CD1c-positive myeloid dendritic cell (primary cell): Measurements from ENCODE around the gene CNTD1.

ENCODE experiments used
- DNase-seq: peaks from one replicate; pipeline ENCODE4 v3.0.0-alpha.2; 2016; ENCODE audit errors: extremely low spot score

The CNTD1 gene

GRCh38 chr17:42806249-42806648 lies 7.6 kb downstream of the CNTD1 start:
- DNase-seq: no peak

GRCh38 chr17:42809250-42809649 lies 10.6 kb downstream of the CNTD1 start:
- DNase-seq: no peak

- no peak for DNase-seq
Measured at GRCh38 chr17:42814633-42815399, 16.2 kb downstream of the CNTD1 start.

DNA sequence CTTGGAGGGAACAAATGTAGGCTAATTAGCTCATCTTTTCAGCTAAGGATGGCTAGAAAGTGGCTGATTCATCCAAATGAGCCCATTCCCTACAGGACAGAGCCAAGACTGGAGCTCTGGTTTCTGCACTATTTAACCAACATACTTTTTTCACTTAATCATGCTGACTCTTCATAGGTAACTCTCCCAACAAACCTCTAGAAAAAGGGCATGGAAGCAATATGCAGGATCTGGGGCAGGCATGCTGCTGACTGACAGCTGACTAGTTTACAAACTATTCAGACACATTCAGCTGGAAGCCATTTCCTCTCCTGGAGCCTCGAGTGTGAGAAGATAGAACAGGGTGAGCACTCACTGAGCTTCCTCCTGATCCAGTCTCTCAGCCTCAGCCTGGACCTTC lies 19.2 kb downstream of the CNTD1 start:
- no peak for DNase-seq

GRCh38 chr17:42818379-42818778 lies 19.7 kb downstream of the CNTD1 start:
- no peak for DNase-seq

DNA sequence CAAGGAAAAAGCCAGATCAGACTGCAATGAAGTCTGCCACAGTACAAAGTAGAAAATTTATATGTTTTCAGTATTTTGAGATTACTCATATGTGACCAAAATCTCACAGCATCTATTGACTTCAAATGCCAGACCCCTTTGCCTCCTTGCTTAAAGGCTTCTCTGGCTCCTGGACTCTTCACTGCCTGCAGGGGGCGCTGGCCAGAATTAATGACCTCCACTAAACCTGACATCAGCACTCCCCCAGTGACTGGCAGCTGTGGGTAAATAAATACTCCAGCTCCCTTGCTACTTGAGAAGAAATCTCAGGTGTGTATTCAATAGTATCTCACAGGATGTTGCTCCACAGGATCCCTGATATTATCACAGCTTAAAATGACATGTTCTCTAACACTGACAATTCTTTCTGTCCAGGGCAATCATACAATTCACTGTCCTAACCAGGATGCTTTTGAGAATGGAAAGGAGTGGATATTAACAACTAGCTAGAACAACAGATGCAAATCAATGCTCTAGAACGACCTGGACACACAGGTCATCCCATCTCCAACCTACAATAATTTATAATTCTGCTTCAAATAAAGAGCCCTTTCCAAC lies 21.4 kb downstream of the CNTD1 start:
- DNase-seq: peak; percentile 75

- no peak for DNase-seq
Measured at GRCh38 chr17:42821176-42821575, 22.5 kb downstream of the CNTD1 start.

- DNase-seq: no peak
Measured at GRCh38 chr17:42827472-42827871, 28.8 kb downstream of the CNTD1 start.

GRCh38 chr17:42830971-42831370 lies 32.3 kb downstream of the CNTD1 start:
- no peak for DNase-seq

DNA sequence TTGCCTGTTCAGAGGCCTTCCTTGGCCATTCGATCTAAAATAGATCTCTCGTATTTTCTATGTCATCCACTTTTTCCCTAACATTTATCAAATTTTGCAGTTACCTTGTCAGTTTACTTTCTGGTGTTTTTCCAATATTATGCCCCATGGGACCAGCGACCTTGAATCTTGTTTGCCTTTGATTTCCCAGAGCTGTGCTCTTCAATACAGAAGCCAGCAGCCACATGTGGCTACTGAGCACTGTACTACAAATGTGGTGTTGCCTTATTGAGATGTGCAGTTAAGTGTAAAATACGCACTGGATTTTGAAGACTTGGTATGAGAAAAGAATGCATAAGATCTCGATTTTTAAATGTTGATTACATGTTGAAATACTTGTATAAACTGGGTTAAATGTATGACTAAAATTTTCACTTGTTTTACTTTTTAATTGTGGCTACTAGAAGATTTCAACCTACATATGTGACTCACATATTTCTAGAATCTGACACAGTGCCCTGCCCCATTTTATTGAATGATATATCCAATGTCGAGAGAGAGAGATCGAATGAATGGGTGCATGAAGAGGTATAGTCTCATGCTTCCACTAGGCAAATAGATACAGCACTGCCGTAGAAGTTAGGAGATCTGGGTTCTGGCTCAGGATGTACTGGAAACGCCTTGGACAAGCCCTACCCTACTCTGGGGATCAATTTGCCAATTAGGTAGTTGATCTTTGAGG lies 33.7 kb downstream of the CNTD1 start:
- no peak for DNase-seq

DNA sequence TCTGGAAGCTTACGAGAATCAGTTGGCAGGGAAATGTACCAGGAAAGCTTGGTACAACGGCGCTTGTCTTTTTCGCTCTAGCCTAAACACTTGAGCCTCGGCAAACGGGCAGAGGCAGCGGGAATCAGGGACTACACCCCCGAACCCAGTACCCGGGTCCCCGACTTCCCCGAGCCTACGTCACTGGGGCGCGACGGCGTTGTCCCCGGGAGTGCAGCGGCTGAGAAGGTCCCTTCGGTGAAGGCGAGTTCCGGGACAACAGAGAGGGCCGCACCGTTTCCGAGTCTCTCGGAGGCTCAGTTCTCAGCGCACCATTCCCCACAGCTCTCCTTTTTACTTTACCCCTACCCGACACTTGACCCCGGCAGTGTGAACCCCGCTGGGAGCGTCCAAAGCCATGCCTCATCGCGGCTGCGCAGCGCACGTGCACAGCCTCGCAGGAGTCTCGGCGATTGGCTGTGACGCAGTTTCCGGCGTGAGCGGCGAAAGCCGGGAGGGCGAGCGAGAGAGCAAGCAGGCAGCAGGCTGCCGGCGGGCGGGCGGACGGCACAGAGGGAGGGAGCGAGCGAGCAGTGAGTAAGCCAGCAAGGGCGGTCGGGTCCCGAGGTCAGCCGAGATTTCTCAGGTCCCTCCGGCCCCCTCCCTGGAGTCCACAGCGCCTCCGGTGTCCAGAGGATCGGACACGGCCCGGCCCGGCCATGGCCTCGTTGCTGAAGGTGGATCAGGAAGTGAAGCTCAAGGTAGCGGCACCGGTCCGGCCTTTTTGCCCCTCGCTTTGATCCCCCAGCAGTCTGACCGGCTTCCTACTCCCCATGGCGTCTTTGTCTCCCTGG lies 34.5 kb downstream of the CNTD1 start, which contains the start of gene PSME3:
PSME3 (plus strand) TSS at position 464 of the 833 bp plus-strand sequence; CDS start at position 699, 235 bp downstream.
- peak; percentile 95 for DNase-seq

DNA sequence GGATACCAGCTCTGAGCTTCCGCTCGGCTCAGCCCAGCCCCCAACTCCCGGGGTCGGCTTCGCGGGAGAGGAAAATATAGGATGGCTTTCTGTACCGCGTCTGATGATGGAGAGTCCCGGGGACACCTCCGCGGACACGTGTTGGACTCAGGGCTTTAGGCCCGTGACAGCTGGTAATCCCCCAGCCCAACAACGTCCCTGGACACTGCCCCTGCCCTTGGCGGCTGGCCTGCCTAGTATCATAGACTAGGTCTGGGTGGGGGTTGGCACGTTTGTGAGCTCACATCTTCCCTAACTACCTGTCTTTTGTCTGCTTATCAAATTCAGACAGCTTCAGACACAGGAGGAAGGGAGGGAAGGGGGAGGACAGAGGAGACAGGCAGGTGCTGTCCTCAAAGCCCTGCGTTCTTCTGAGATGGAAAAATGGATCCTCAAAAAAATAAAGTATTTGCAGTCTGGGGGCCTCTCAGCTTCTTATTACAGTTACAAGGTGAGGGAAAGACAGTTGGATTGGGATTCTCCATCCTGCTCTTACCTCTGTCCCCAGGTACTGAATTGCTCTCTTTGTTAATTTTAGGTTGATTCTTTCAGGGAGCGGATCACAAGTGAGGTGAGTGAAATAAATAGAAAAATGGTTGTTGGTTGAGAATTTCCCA lies 35.2 kb downstream of the CNTD1 start:
- no peak for DNase-seq

DNA sequence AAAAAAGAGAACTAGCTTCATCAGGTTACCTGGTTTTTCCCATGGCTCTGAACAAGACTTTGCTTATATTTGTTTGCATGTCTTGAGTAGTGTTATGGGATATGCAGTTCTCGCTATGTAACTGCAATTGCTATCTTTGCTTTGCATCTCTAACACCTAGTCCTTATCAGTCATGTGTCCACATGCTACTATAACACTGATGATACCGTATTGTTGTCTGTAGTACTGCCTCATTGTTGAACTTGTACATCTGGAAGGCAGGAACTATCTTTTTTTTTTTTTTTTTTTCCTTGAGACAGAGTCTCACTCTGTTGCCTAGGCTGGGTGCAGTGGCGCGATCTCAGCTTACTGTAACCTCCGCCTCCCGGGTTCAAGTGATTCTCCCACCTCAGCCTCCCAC lies 37.1 kb downstream of the CNTD1 start:
- no peak for DNase-seq

DNA sequence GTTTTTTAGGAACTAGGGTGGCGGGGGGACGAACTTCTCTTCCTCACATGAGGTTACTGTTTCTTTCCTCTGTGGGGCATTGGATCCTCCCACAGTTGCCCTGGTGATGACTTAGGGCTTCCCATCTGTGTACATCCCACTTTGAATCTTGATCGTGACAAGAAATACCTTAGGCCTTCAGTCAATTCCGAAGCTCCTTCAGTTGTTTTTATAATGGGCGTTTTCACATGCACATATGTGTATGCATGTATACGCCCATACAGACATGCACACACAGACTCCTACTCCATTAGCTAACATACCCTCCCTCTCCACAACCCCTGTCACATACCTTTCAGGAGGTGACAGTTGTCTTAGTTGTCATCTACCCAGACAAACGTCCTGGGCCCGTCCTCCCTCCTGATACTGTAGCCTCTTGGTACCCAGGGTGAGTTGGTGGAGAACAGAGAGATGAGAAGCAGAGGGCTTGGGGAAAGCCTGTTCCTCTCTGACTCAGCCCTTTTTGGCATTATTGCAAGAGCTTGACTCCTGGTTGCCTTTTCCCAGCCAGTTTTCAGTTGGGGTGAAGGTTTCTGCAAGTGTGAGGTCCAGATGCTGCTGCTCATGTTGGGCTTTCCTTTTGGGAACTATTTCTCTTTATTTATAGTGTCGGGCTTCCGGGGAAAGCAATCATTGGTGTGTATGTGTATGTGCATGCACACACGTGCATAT lies 43.5 kb downstream of the CNTD1 start:
- DNase-seq: no peak

- peak; percentile 67 for DNase-seq
Measured at GRCh38 chr17:42843358-42843934, 44.8 kb downstream of the CNTD1 start.

- no peak for DNase-seq
Measured at GRCh38 chr17:42844271-42844670, 45.6 kb downstream of the CNTD1 start, which contains the start of gene AOC2. AOC2 (plus strand) TSS chr17:42844580; CDS start chr17:42844627, 47 bp downstream.

DNA sequence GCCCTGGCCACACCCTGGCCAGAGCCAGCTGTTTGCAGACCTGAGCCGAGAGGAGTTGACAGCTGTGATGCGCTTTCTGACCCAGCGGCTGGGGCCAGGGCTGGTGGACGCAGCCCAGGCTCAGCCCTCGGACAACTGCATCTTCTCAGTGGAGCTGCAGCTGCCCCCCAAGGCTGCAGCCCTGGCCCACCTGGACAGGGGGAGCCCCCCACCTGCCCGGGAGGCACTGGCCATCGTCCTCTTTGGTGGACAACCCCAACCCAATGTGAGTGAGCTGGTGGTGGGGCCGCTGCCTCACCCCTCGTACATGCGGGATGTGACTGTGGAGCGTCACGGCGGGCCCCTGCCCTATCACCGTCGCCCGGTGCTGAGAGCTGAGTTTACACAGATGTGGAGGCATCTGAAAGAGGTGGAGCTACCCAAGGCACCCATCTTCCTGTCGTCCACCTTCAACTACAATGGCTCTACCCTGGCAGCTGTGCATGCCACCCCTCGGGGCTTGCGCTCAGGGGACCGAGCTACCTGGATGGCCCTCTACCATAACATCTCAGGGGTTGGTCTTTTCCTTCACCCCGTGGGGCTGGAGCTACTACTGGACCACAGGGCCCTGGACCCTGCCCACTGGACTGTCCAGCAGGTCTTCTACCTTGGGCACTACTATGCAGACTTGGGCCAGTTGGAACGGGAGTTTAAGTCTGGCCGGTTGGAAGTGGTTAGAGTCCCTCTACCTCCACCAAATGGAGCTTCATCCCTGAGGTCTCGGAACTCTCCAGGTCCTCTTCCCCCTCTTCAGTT lies 46.3 kb downstream of the CNTD1 start:
- no peak for DNase-seq

DNA sequence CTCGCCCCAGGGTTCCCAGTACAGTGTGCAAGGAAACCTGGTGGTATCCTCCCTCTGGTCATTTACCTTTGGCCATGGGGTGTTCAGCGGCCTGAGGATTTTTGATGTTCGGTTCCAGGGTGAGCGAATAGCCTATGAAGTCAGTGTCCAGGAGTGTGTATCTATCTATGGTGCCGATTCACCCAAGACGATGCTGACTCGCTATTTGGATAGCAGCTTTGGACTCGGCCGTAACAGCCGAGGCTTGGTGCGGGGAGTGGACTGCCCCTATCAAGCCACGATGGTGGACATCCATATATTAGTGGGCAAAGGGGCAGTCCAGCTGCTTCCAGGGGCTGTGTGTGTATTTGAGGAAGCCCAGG lies 46.9 kb downstream of the CNTD1 start:
- no peak for DNase-seq

DNA sequence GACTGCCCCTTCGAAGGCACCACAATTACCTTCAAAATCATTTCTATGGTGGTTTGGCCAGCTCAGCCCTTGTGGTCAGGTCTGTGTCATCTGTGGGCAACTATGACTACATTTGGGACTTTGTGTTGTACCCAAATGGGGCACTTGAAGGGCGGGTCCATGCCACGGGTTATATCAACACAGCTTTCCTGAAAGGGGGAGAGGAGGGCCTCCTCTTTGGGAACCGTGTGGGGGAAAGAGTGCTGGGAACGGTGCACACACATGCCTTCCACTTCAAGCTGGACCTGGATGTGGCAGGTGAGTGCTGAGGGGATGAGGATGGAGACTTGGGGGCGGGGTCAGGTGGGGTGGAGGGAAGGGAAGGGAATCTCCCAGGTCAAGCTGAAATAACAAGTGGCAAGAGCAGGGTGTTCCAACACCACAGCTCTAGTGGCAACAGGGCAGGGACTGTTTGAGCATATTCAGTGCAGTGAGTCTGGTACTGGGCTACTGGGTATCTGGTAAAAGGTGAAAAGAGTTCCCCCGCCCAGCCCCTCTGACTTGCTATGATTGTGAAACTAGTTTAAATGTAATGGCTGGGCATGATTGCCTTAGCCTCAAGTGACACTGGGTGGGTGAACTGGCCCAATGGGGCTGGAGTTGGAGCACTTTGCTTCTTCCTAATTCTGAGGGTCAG lies 47.4 kb downstream of the CNTD1 start:
- no peak for DNase-seq
